ENCODE measurements around the gene MEGF8. TPM values are rescaled to one million over a fixed set of nuclear protein-coding genes. Genes with fewer than 3 reads are reported as not detected.

The MEGF8 gene
- total and polyA plus RNA-seq, 2 donors (not counting 3 experiments of a cell fraction or from before 2014, with no cell fraction given), result 20.6 to 39.6 TPM

- Histone ChIP-seq H3K4me3 (replicated peaks in 1 of 3; ENCODE audit: insufficient read depth in 1 of 3, low read depth in 1 of 3, low read length in 3 of 3) (no peak overlapping the region), H3K27ac (ENCODE audit: insufficient read depth, low read depth, low read length) (no peak overlapping the region), H4K20me1 (replicated peaks; ENCODE audit: control insufficient read depth, extremely low read depth, insufficient read depth, low read length) (no peaks in the 10 kb centered on the region), H3K79me2 (ENCODE audit: control insufficient read depth, insufficient read depth, low read length) (peaks cover 33% of the 10 kb centered on the region), H3K36me3 (ENCODE audit: control insufficient read depth in 2 of 2, extremely low read depth in 1 of 2, insufficient read depth in 2 of 2, low read length in 2 of 2) (peaks cover 12 to 28% of the 10 kb centered on the region in 2 experiments), H3K9ac (replicated peaks; ENCODE audit: extremely low read depth, insufficient read depth, low read length) (no peak overlapping the region), H3K27me3 (ENCODE audit: control insufficient read depth in 2 of 2, insufficient read depth in 2 of 2, low read length in 2 of 2) (no peaks in the 10 kb centered on the region), H3K4me1 (ENCODE audit: control insufficient read depth, extremely low read depth, insufficient read depth, low read length) (peaks cover 33% of the 10 kb centered on the region), H2AFZ (ENCODE audit: low read depth, low read length) (no peak overlapping the region), H3K9me3 (replicated peaks; ENCODE audit: control insufficient read depth, insufficient read depth, low read length) (no peaks in the 10 kb centered on the region), H3K4me2 (ENCODE audit: insufficient read depth, low read length) (no peak overlapping the region), H3K9me1 (replicated peaks; ENCODE audit: control insufficient read depth, extremely low read depth, insufficient read depth, low read length) (no peaks in the 10 kb centered on the region)
- ChIA-PET POLR2A (no interaction called here), CTCF (interaction anchor here (7.4 kb wide), 1 partner anchor 29 kb away, joined by 365 read pairs; the partner anchor contains the start of gene GSK3A)
- no peak for FAIRE-seq
- no peak for TF ChIP-seq MAX (IDR thresholded peaks at IDR 0.05; ENCODE audit: insufficient read depth, insufficient read length)
- no peak for TF ChIP-seq CTCF (IDR thresholded peaks at IDR 0.05; ENCODE audit: extremely low read depth in 1 of 2, insufficient read depth in 1 of 2, low read depth in 1 of 2, low read length in 2 of 2)
- TF ChIP-seq GATA2 (IDR thresholded peaks at IDR 0.05; ENCODE audit: insufficient read depth, insufficient read length, low read depth, low read length), result no peak
- TF ChIP-seq EZH2 (IDR thresholded peaks at IDR 0.05; ENCODE audit: borderline replicate concordance, low read depth, low read length, severe bottlenecking), result no peak
- no peak for TF ChIP-seq POLR2A (IDR thresholded peaks at IDR 0.05; ENCODE audit: low read depth, low read length)
- no peak for TF ChIP-seq FOS (IDR thresholded peaks at IDR 0.05; ENCODE audit: borderline replicate concordance, insufficient read depth, low read length)
- no peak for TF ChIP-seq MYC (IDR thresholded peaks at IDR 0.05; ENCODE audit: low read depth, low read length)
- TF ChIP-seq POLR2AphosphoS5 (IDR thresholded peaks at IDR 0.05; ENCODE audit: insufficient read depth, low read depth, low read length), result no peak
- no peak for TF ChIP-seq JUN (IDR thresholded peaks at IDR 0.05; ENCODE audit: borderline replicate concordance, insufficient read depth, insufficient read length, low read depth)
- intact Hi-C loops (cut with micrococcal nuclease), result no loop called here
- no peak for DNase-seq (ENCODE audit: low read depth, low spot score)
- BruUV-seq (replicated peaks), result no TSS peak
- dilution Hi-C loops (cut with MboI; ENCODE audit: extremely low pct_ligation_motif_present, low sequenced_read_pairs), result no loop called here
These were observed 49.2 kb upstream of the MEGF8 start for GRCh38 chr19:42276284-42276683.

Data from endothelial cell of umbilical vein (primary cell).